Neural cell (in vitro differentiated cells): ENCODE measurements around the gene HEATR5A. TPM values are rescaled to one million over a fixed set of nuclear protein-coding genes. Genes with fewer than 3 reads are reported as not detected.

Source experiments
- H2AFZ ChIP-seq: fragments of 200-600, 300-800 bp; sonication (generic), shearing (Covaris generic); 2 replicates; pipeline ENCODE4 v1.6.0; 2014; ENCODE audit warnings: low read depth, mild to moderate bottlenecking, antibody characterized with exemption, low read length, moderate library complexity
- H3F3A ChIP-seq: fragments of 200-600 bp; shearing (Covaris generic); 2 replicates; pipeline ENCODE4 v1.6.1; 2016; ENCODE audit warnings: mild to moderate bottlenecking, moderate library complexity, mixed read lengths, antibody characterized with exemption, low read length; ENCODE audit not compliant: insufficient read depth, poor library complexity, severe bottlenecking
- H3K27ac ChIP-seq: fragments of 200-600, 300-800 bp; sonication (generic), shearing (Covaris generic); 2 replicates; pipeline ENCODE4 v1.5.1; 2014; ENCODE audit warnings: mild to moderate bottlenecking, low read length, moderate library complexity
- H3K27me3 ChIP-seq: fragments of 300-800, 200-600 bp; sonication (generic), shearing (Covaris generic); 2 replicates; pipeline ENCODE4 v1.6.0; 2014; ENCODE audit warnings: mild to moderate bottlenecking, low read depth, low read length, moderate library complexity; ENCODE audit not compliant: insufficient read depth
- H3K36me3 ChIP-seq: fragments of 300-800, 200-600 bp; sonication (generic), shearing (Covaris generic); 2 replicates; pipeline ENCODE4 v1.5.1; 2014; ENCODE audit warnings: mild to moderate bottlenecking, antibody characterized with exemption, low read length, moderate library complexity; ENCODE audit not compliant: insufficient read depth
- H3K4me2 ChIP-seq: fragments of 300-800, 200-600 bp; sonication (generic), shearing (Covaris generic); 2 replicates; pipeline ENCODE4 v1.6.0; 2014; ENCODE audit warnings: mild to moderate bottlenecking, low read length
- H3K4me3 ChIP-seq: fragments of 300-800, 200-600 bp; sonication (generic), shearing (Covaris generic); 2 replicates; pipeline ENCODE4 v1.5.1; 2014; ENCODE audit warnings: mild to moderate bottlenecking, low read length, moderate library complexity
- H3K79me2 ChIP-seq: fragments of 200-600 bp; shearing (Covaris generic); replicated peaks from 2 replicates; pipeline ENCODE4 v1.6.0; 2014; ENCODE audit warnings: mild to moderate bottlenecking, low read length, moderate library complexity; ENCODE audit not compliant: insufficient read depth
- H3K9ac ChIP-seq: fragments of 300-800, 200-600 bp; sonication (generic), shearing (Covaris generic); 2 replicates; pipeline ENCODE4 v1.6.1; 2016; ENCODE audit warnings: mild to moderate bottlenecking, low read length, mixed read lengths
- H3K9me2 ChIP-seq: fragments of 200-600 bp; shearing (Covaris generic); 2 replicates; pipeline ENCODE4 v1.6.1; 2016; ENCODE audit warnings: mild to moderate bottlenecking, low read length, mixed read lengths; ENCODE audit not compliant: insufficient read depth
- H3K9me3 ChIP-seq: fragments of 200-600, 300-800 bp; sonication (generic), shearing (Covaris generic); 2 replicates; pipeline ENCODE4 v1.6.1; 2016; ENCODE audit warnings: mild to moderate bottlenecking, mixed run types, low read length, moderate library complexity, mixed read lengths
- H4K20me1 ChIP-seq: fragments of 200-600 bp; shearing (Covaris generic); 2 replicates; pipeline ENCODE4 v1.6.1; 2016; ENCODE audit warnings: mild to moderate bottlenecking, mixed run types; ENCODE audit not compliant: insufficient read depth
- CTCF ChIP-seq: fragments of 450-650 bp; IDR thresholded peaks from 2 replicates; pipeline ENCODE4 v1.5.1; 2014; ENCODE audit warnings: antibody characterized with exemption, mild to moderate bottlenecking, moderate library complexity; ENCODE audit not compliant: poor library complexity, severe bottlenecking
- EP300 ChIP-seq: fragments of 450-650 bp; conservative IDR thresholded peaks from 2 replicates; pipeline ENCODE4 v1.6.1; 2014; ENCODE audit warnings: antibody characterized with exemption, mild to moderate bottlenecking, moderate library complexity; ENCODE audit not compliant: poor library complexity, severe bottlenecking
- EZH2 ChIP-seq: fragments of 200-600, 300-800 bp; shearing (Covaris generic), sonication (generic); IDR thresholded peaks from 2 replicates; pipeline ENCODE4 v1.6.1; 2014; ENCODE audit warnings: antibody characterized with exemption, low read length, borderline replicate concordance, mild to moderate bottlenecking; ENCODE audit not compliant: insufficient read depth, poor library complexity, severe bottlenecking
- MXI1 ChIP-seq: fragments of 450-650 bp; conservative IDR thresholded peaks from 2 replicates; pipeline ENCODE4 v1.6.1; 2014; ENCODE audit warnings: antibody characterized with exemption, mild to moderate bottlenecking; ENCODE audit not compliant: poor library complexity, severe bottlenecking
- POLR2AphosphoS5 ChIP-seq: IDR thresholded peaks from 2 replicates; pipeline ENCODE4 v1.6.1; 2012
- RAD21 ChIP-seq: fragments of 450-650 bp; conservative IDR thresholded peaks from 2 replicates; pipeline ENCODE4 v1.6.1; 2014; ENCODE audit warnings: antibody characterized with exemption, mild to moderate bottlenecking, moderate library complexity
- SMC3 ChIP-seq: fragments of 450-650 bp; conservative IDR thresholded peaks from 2 replicates; pipeline ENCODE4 v1.6.1; 2014; ENCODE audit warnings: antibody characterized with exemption, mild to moderate bottlenecking, moderate library complexity; ENCODE audit not compliant: poor library complexity
- TAF1 ChIP-seq: IDR thresholded peaks from 2 replicates; pipeline ENCODE4 v1.6.1; 2012; ENCODE audit warnings: low read depth
- polyA plus RNA-seq: library from polyadenylated mRNA; depleted of rRNA; stranded (reverse); fragments of >200 nt; gene quantifications from 2 replicates; pipeline ENCODE4 v1.2.3, GENCODE V29; 2014
- TF ChIP-seq, protein P1 (sequence below): IDR thresholded peaks from 2 replicates; pipeline ENCODE4 v1.6.1; 2012; ENCODE audit warnings: borderline replicate concordance

Gene HEATR5A
- polyA plus RNA-seq, 1 donor from 2014 or later: 5.2 TPM

DNA sequence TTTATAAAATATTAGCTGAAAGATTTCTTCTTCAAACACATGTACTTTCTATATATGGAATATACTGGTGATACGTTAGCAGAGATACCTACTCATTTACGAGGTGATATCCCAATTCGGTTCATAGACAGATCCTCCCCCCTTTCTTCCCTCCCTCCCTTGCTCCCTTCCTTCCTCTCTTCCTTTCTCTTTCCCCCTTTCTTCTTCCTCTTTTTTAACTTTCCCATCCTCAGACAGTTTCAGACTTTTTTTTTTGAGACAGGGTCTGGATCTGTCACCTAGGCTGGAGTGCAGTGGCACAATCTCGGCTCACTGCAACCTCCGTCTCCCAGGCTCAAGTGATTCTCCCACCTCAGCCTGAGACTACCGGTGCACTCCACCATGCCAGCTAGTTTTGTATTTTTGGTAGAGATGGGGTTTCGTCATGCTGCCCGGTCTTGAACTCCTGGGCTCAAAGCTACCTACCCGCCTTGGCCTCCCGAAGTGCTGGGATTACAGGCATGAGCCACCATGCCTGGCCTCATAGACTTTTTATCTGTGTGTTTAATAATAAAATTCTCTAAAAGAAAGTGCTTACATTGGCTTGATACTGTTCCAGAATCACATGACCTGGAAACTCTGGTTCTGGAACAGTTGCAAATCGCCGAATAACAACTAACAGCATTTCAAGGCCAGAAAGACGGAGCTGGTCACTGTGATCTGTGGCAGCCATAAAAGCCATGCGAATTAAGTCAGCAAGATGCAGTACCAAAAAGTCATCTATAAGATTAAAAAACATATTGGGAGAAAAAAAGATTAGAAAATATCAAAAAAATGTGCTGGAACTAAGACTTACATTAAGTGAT lies 99.2 kb downstream of the HEATR5A start:
- Histone ChIP-seq H3K79me2 (no peaks in the 10 kb centered on the region), H2AFZ (no peak overlapping the region), H3K4me2 (no peak overlapping the region), H3K36me3 (no peaks in the 10 kb centered on the region), H3K9ac (no peak overlapping the region), H3K9me2 (no peaks in the 10 kb centered on the region), H3K27ac (no peak overlapping the region), H3K27me3 (no peaks in the 10 kb centered on the region), H3K4me3 (no peak overlapping the region), H3F3A (no peaks in the 10 kb centered on the region), H4K20me1 (no peaks in the 10 kb centered on the region), H3K9me3 (no peaks in the 10 kb centered on the region)
- TF ChIP-seq TAF1 (no peak), EZH2 (no peak), EP300 (no peak), MXI1 (no peak), POLR2AphosphoS5 (no peak), SMC3 (no peak), CTCF (no peak), RAD21 (no peak)
- TF ChIP-seq, protein P1, sequence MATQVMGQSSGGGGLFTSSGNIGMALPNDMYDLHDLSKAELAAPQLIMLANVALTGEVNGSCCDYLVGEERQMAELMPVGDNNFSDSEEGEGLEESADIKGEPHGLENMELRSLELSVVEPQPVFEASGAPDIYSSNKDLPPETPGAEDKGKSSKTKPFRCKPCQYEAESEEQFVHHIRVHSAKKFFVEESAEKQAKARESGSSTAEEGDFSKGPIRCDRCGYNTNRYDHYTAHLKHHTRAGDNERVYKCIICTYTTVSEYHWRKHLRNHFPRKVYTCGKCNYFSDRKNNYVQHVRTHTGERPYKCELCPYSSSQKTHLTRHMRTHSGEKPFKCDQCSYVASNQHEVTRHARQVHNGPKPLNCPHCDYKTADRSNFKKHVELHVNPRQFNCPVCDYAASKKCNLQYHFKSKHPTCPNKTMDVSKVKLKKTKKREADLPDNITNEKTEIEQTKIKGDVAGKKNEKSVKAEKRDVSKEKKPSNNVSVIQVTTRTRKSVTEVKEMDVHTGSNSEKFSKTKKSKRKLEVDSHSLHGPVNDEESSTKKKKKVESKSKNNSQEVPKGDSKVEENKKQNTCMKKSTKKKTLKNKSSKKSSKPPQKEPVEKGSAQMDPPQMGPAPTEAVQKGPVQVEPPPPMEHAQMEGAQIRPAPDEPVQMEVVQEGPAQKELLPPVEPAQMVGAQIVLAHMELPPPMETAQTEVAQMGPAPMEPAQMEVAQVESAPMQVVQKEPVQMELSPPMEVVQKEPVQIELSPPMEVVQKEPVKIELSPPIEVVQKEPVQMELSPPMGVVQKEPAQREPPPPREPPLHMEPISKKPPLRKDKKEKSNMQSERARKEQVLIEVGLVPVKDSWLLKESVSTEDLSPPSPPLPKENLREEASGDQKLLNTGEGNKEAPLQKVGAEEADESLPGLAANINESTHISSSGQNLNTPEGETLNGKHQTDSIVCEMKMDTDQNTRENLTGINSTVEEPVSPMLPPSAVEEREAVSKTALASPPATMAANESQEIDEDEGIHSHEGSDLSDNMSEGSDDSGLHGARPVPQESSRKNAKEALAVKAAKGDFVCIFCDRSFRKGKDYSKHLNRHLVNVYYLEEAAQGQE: no peak

- H3K4me3 ChIP-seq: no peak overlapping the region
- no peaks in the 10 kb centered on the region for H3K9me3 ChIP-seq
- H3K27me3 ChIP-seq: no peaks in the 10 kb centered on the region
- TF ChIP-seq, protein P1: no peak
- TF ChIP-seq RAD21 (no peak), EZH2 (no peak), POLR2AphosphoS5 (no peak), SMC3 (no peak), MXI1 (no peak), TAF1 (no peak), EP300 (no peak), CTCF (no peak)
- no peaks in the 10 kb centered on the region for H3F3A ChIP-seq
- no peak overlapping the region for H3K27ac ChIP-seq
- H3K79me2 ChIP-seq: no peaks in the 10 kb centered on the region
- H4K20me1 ChIP-seq: no peaks in the 10 kb centered on the region
- H3K9ac ChIP-seq: no peak overlapping the region
- no peaks in the 10 kb centered on the region for H3K36me3 ChIP-seq
- no peak overlapping the region for H2AFZ ChIP-seq
- no peak overlapping the region for H3K4me2 ChIP-seq
- H3K9me2 ChIP-seq: no peaks in the 10 kb centered on the region
Measured at GRCh38 chr14:31320216-31320615, 100.1 kb downstream of the HEATR5A start.
